ENCODE results near the gene OSR1. TPM values are rescaled to one million over a fixed set of nuclear protein-coding genes. Genes with fewer than 3 reads are reported as not detected.

OSR1 gene
- total RNA-seq, 1 donor from 2014 or later = not detected

GRCh38 chr2:19373352-19373751, 14.9 kb upstream of the OSR1 start:
- Histone ChIP-seq H3K27me3 (peaks cover 41% of the 10 kb centered on the region), H3K9me3 (ENCODE audit: low read depth) (no peaks in the 10 kb centered on the region), H3K4me1 (no peaks in the 10 kb centered on the region), H3K4me2 (no peak overlapping the region), H3K79me2 (ENCODE audit: low read depth) (no peaks in the 10 kb centered on the region), H4K20me1 (ENCODE audit: low read depth) (no peaks in the 10 kb centered on the region), H3K4me3 (no peak overlapping the region), H3K36me3 (no peaks in the 10 kb centered on the region), H3F3A (ENCODE audit: low read depth) (no peaks in the 10 kb centered on the region), H3K27ac (no peak overlapping the region), H3K9ac (no peak overlapping the region), H2AFZ (replicated peaks) (no peak overlapping the region)
- Mint-ChIP-seq H3K9me3 (no peaks in the 10 kb centered on the region), H3K4me3 (no peak overlapping the region), H3K27ac (no peak overlapping the region), H3K36me3 (no peaks in the 10 kb centered on the region), H3K4me1 (no peaks in the 10 kb centered on the region), H3K27me3 (ENCODE audit: insufficient read depth, low read depth) (peaks cover 16% of the 10 kb centered on the region)
- TF ChIP-seq CTCF (IDR thresholded peaks at IDR 0.05) (no peak), EZH2 (IDR thresholded peaks at IDR 0.05) (no peak), EZH2phosphoT487 (IDR thresholded peaks at IDR 0.05) (no peak)
- no peak for DNase-seq (ENCODE audit: low spot score)

GRCh38 chr2:19371996-19372582, 13.7 kb upstream of the OSR1 start:
- no peaks in the 10 kb centered on the region for H3K4me1 Mint-ChIP-seq
- H3K9ac ChIP-seq = no peak overlapping the region
- H3K36me3 ChIP-seq = no peaks in the 10 kb centered on the region
- no peak overlapping the region for H3K4me3 Mint-ChIP-seq
- H4K20me1 ChIP-seq (ENCODE audit: low read depth) = no peaks in the 10 kb centered on the region
- H3K4me2 ChIP-seq = no peak overlapping the region
- H3K27ac Mint-ChIP-seq = no peak overlapping the region
- H3K36me3 Mint-ChIP-seq = no peaks in the 10 kb centered on the region
- no peak overlapping the region for H3K4me3 ChIP-seq
- no peaks in the 10 kb centered on the region for H3K9me3 ChIP-seq (ENCODE audit: low read depth)
- H3K27me3 ChIP-seq = peaks cover 54% of the 10 kb centered on the region
- TF ChIP-seq EZH2 (IDR thresholded peaks at IDR 0.05) (no peak), EZH2phosphoT487 (IDR thresholded peaks at IDR 0.05) (no peak), CTCF (IDR thresholded peaks at IDR 0.05) (no peak)
- H3F3A ChIP-seq (ENCODE audit: low read depth) = no peaks in the 10 kb centered on the region
- H3K27ac ChIP-seq = no peak overlapping the region
- H3K27me3 Mint-ChIP-seq (ENCODE audit: insufficient read depth, low read depth) = peaks cover 19% of the 10 kb centered on the region
- H3K4me1 ChIP-seq = no peaks in the 10 kb centered on the region
- no peaks in the 10 kb centered on the region for H3K79me2 ChIP-seq (ENCODE audit: low read depth)
- DNase-seq (ENCODE audit: low spot score) = no peak
- no peak overlapping the region for H2AFZ ChIP-seq (replicated peaks)
- H3K9me3 Mint-ChIP-seq = no peaks in the 10 kb centered on the region

- Histone ChIP-seq H3K9me3 (ENCODE audit: low read depth) (no peaks in the 10 kb centered on the region), H4K20me1 (ENCODE audit: low read depth) (peaks cover under 1% of the 10 kb centered on the region), H3K9ac (no peak overlapping the region), H3K4me2 (no peak overlapping the region), H3K36me3 (no peaks in the 10 kb centered on the region), H3F3A (ENCODE audit: low read depth) (no peaks in the 10 kb centered on the region), H3K79me2 (ENCODE audit: low read depth) (no peaks in the 10 kb centered on the region), H3K4me3 (no peak overlapping the region), H2AFZ (replicated peaks) (no peak overlapping the region), H3K4me1 (no peaks in the 10 kb centered on the region), H3K27me3 (peaks cover 80% of the 10 kb centered on the region), H3K27ac (no peak overlapping the region)
- Mint-ChIP-seq H3K27ac (no peak overlapping the region), H3K27me3 (ENCODE audit: insufficient read depth, low read depth) (peaks cover 28% of the 10 kb centered on the region), H3K36me3 (no peaks in the 10 kb centered on the region), H3K9me3 (no peaks in the 10 kb centered on the region), H3K4me1 (no peaks in the 10 kb centered on the region), H3K4me3 (no peak overlapping the region)
- TF ChIP-seq CTCF (IDR thresholded peaks at IDR 0.05) = peak; percentile 48
- TF ChIP-seq EZH2 (IDR thresholded peaks at IDR 0.05) = no peak
- DNase-seq (ENCODE audit: low spot score) = peak; percentile 42
Measured at GRCh38 chr2:19369341-19369955, 11.0 kb upstream of the OSR1 start.

All from neural progenitor cell (in vitro differentiated cells).